CD4-positive, alpha-beta T cell treated with Interleukin-15 for 4 hours (primary cell): ENCODE data around the gene HHIP.

Source experiments
- DNase-seq: peaks from one replicate; pipeline ENCODE4 v3.0.0-alpha.2; 2020; ENCODE audit warnings: low spot score

Gene HHIP

DNA sequence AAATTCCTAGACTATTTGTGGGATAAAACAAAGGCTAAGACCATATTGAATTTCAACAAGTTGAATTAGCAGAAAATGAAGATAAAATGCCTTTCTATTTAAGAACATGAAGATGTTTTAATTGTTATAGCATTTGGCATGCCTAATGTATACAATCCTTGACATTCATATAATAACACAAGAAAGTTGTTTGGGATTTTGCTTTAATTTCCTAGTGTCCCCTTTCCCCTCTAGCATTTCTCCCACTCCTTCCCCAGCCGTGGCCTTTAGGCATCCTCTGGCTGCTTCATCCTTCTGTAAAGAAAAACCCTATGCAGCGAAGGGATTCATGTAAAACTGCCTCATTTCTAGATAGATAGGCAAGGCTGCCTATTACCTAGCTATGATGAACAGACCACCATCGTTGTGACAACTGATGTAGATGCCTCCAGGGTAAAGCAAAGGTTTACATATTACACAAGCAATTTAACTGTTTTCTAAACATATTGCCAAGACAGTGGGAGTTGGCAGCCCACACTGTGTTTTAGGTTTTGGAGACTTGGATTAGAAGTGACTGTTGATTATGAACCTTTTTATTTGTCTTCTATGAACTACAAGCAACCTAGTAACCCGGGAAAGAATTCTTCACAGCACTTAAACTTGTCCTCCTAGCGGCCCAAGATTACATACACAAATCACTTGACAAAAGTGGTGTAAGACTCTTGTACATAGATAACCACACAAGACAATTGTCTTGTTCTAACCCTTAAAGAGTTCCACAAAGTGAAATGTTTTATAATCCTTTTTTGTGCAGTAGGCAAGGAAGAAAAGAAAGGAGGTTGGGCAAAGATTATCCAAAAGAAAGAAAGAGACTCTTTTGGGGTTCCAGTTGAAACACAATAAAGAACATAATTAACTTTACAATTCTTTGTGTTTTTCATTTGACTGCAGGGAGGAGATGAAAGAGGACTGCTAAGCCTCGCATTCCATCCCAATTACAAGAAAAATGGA is 59.9 kb downstream of the HHIP start:
- no peak for DNase-seq

DNA sequence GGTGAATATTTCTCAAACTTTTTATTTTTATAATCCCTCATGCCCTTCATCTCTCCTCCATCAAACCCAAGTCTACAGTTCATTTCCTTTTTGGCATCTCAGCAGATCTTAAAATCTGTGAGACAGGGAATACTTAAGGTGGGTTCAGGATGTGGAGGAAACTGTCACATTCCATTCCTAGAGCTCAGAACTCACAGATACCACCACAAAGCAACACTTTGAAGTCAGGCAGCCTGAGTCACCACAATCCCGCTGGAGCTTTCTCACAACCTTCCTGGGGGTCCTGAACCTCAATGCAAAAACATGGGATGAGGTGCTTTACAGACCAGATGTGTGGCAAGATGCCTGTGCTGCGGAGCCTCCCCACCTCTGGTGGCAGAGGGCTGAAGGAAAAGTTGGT is 63.2 kb downstream of the HHIP start:
- no peak for DNase-seq

DNA sequence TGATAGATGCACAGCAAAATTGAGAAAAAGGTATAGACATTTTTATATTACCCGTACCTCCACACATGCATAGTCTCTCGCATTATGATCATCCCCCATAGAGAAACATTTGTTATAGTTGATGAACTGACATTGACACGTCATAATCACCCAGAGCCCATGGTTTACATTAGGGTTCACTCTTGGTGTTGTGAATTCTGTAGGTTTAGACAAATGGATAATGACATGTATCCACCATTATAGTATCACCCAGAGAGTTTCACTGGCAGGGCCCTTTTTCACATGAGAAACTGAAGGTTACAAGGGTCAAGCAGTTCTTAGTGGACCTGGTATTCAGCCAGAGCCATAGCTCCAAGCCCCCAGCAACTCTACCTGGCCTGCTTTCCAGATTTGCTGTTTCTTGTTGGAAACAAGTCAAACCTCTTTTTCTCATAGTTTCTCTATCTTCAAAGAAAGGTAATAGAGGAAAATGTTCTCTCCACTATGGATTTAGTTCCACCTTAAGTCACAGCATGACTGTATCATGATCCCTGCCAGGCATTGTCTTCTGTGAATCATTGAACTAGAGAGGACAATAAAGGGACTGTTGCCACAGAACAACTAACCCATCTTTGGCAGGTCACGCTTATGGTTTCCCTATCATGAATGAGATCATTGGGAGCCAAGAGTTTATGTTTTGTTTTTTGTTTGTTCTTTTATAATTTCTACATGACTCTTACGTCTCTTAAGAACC is 64.0 kb downstream of the HHIP start:
- no peak for DNase-seq

DNA sequence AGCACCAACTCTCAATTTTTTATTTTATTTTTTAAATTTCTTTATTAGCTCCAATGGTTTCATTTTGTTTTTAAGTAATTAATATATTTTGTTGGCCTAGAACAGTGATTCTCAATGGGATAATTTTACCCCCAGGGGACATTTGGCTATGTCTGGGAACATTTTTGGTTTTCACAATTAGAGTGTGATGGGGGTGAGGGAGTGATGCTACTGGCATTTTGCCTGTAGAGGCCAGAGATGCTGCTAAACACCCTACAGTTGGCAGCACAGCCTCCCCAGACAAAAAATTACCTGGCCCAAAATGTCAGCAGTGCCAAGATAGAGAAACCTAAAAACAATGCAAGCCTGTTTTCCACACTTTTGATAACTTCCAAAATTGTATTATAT is 64.6 kb downstream of the HHIP start:
- DNase-seq: no peak

DNA sequence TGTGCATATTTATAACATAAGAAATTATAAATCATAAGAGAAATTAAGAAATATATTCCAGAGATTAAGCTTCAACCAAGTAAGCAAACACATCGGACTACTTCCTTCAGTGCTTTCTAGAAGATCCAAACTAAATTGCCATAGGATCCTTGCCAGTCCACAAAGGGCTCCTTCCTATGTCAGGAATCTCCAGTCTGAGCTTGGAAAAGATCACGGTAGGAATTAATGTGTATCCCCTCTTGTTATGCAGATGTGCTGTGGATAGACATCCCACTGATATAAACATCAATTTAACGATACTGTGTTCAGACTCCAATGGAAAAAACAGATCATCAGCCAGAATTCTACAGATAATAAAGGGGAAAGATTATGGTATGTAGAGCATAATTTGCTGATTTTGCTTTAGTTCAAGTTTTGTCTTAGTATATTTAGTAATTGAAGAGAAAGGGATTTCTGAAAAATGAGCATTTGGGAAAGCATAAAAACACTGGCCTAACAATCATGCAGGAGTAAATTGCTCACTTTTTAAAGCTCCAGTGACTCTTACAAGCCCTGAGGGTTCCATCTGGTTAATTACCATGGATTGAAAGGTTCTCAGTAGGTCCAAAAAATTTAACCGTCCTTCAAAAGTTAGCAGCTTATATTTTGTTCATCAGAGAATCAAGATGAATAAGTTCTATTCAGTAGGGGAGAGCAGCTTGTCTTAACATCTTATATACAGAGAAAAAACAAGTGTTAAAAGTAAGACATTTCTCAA is 65.9 kb downstream of the HHIP start:
- DNase-seq: no peak

DNA sequence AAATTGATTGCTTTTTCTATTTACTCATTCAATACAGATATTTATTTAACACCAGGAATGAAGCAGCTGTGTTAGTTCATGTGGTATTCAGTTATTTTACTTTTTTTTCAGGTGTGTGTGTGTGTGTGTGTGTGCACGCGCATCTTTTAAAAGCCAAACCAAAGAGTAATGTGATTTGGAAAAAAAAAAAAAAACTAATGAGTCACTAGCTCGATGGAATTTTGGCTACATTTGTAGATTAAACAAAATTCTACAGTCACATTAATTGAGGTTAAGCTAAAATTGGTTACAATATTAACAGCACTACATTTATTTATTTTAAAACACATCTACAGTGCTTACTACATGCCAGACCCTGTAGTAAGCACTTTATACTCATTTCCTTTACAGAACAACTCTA is 66.8 kb downstream of the HHIP start:
- DNase-seq: no peak

DNA sequence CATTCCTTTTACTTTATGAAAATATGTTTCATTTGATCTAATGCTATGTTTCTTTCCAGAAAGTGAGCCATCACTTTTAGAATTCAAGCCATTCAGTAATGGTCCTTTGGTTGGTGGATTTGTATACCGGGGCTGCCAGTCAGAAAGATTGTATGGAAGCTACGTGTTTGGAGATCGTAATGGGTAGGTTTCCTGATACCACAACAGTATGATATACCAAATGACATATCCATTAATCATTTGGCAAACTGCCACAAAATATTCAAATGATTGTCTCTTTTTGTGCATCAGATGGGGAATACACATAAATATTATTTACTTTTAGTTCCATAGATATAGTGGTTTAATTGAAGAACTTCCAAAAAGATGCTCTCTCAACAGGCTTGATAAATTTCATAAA is 68.2 kb downstream of the HHIP start:
- no peak for DNase-seq

DNA sequence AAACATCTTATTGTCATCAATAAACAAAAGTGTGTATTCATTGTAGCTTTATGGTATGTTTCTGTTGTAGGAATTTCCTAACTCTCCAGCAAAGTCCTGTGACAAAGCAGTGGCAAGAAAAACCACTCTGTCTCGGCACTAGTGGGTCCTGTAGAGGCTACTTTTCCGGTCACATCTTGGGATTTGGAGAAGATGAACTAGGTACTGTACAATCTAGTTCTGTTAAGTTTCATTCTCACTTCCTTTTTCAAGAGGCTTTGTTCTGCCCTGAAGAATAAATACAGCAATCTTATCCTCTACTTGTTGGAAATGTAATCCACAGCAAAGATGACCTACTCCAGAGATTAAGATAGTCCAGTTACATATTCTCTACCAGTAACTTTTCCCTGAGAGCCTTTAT is 69.3 kb downstream of the HHIP start:
- no peak for DNase-seq

DNA sequence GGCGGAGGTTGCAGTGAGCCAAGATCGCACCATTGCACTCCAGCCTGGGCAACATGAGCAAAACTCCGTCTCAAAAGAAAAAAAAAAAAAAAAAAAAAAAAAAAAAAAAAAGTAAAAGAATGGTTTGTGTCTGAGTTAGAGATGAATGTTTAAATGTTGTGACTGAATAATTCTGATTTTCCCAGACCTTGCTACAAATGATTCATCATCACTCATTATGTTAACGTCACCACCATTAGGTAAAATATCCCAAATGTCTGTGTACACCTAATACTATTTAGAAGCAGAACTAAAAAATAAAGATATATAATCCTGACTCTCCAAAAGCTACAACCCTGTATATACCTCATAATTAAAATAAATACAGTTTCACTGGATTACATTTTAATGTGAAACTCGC is 70.8 kb downstream of the HHIP start:
- DNase-seq: no peak

DNA sequence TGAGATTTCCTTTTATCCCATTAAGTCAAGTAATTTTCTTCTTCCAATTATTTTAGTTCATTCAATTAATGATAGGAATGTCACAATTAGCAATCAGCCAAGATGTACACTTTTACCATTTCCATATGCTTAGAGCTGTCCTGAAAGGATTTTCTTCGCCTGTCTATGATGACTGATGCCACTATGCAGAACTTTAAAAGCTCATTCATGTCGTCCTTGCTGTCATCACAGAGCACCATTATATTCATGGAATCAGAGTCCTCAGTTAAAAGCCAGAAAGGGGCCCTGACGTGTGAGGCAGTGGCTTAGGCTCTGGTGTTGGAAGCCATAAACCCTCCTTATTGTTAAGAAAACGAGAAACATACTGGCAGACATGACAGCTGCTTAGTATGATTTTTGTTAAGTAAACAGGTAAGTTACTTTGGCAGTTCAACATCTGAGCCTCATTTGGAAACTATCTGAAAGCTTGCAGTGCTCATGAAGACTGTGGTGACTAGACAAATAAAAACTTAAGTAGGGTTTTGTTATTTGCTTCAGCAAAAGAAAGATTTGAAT is 73.1 kb downstream of the HHIP start:
- DNase-seq: no peak

DNA sequence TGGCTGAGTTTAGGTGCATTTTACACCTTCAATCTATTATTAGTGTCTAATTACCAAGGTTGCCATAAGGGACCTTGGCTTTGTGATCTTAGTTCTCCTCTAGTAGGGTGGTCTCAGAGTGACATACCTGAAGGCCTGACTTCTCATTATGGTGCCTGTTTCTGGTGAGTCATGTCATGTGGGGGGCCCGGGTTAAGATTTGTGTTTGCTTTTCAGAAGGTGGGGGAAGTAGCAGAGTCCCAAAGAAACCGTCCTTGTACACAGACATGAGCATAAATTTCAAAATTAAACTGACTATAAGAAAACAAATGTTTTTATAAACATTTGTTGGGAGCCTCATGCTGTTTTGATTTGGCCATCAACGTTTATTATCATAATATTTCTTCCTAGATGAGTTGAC is 74.5 kb downstream of the HHIP start:
- DNase-seq: no peak

DNA sequence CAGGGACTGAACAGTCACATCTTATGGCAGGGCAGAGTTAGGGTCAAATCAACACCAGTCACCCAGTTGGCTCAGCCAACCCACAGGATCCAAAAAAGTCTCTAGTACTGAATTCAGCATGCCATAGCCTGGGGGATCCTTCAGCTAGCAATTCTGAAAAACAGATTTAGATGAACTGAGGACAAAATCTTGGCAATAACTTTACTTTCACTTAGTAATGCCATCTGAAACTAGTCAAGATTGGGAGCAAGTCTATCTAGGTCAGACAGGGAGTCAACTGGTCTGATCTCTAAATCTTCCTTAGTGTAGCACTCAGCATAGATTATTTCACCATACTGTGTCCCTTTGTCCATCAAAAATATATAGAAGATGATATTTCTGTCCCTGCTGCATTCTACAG is 76.0 kb downstream of the HHIP start:
- no peak for DNase-seq

DNA sequence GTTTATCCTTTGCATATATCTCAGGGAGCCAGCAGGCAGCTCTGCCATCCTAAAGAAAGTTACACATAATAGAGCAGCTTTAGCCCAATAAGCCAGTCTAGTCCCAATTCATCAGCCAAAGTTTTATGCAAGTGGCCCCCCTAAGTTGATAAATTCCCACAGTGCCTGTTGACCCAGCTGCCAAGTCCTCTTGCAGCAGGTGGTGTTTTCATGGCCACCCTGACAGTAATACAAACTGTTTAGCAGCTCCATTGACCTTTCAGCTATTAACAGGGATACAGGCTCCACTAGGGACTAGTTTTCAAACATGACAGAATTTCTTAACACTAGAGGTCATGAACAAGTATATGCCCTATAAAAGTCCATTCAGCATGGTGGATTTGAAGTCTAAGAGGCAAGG is 77.5 kb downstream of the HHIP start:
- DNase-seq: no peak

DNA sequence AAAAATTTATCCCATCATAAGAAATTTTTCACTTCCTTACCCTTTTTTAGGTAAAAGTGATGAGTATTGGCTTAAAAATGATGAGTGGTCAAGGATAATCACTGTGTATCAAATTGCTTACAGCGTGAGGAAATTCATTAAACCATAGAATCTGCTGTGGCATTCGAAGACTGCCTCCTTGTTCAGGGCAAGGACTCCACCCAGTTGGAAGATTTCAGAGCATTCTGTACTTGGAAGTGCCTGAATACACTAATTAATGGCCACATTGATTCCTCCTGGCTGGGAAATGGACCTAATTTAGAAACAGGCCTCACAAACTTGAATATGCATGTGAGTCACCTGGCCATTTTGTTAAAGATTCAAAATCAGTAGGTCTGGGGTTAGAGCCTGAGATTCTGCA is 83.2 kb downstream of the HHIP start:
- DNase-seq: no peak

DNA sequence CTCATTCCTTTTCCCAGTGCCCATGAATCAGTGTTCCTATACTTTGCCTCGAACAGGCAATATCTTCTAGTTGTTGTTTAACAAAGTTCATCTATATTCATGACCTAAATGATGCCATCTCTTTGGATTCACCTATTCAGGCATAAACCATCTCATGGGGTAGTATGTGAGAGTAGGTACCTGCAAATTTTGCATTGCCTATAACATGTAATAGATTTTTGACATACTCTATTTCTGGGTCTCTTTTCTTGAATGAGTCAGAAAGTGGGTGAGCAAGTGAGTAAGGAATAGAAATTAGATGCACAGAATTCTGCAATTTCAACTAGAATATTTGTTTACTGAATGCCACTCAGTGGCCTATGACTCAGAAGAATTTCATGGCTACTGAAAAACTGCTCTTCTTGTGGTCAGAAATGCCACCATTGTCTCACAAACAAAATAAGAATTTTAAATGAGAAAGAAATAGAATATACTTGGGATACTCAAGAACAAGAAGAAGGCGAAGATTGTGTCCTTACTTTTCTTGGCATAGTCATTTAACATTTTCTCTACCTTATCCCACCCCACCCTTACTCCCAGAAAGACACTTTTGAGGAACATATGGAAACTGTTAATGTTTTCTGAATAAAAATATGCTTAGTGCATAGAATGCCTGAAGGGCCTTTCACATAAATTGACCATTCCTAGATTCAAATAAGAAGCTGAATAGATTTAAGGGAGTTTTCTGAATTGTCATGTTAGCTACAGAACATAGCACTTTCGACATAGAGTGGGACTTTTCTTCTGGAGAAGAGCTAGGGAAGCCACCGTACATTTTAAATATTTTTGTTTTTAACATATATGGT is 86.8 kb downstream of the HHIP start:
- no peak for DNase-seq

DNA sequence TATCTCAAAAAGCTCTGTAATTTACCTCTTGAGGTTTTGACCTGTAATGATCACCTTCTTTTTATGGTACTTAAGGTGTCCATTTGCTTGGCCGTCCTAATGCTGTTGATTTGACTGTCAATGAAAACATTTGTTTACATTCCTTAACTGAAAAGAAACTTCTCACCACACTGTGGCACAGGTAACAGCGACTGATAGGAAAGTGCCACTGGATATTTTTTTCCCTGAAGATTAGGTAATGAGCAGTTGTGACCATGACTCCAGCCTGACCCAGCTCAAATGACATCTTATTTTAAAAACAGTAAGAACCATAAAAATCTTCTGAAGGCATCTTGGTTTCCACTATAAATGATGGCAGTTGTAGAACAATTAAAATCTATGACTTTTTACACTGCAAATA is 87.6 kb downstream of the HHIP start:
- no peak for DNase-seq

DNA sequence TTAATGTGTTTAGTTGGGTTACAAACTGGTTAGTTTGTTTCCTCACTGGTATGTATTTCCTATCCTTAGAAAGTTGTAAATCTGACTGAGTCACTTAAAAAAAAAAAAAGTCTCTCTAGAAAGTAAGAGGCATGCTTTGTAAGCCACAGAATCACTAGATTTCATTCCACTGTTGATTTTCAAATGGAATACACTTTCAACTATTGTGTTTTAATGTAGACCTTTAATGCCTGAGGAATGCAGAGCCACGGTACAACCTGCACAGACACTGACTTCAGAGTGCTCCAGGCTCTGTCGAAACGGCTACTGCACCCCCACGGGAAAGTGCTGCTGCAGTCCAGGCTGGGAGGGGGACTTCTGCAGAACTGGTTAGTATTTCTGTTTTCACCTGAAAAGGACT is 88.6 kb downstream of the HHIP start:
- no peak for DNase-seq

DNA sequence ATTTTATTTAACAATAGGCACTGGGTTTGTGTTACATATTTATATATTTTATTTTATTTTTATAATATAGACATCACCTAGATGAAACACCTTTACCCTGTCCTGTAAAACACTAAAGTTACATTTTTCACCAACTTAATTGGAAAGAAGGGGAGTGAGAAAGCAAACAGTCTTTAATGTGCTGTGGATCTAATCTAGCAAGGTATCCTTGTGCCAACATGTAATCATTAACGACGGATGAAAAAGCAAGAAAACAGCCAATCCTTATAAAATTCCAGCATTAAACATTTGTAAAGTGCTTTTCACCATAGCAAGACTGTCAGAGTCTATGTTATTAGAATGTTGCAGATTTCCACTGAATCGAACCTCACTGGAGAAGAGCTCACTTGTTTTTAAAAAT is 92.7 kb downstream of the HHIP start:
- no peak for DNase-seq

DNA sequence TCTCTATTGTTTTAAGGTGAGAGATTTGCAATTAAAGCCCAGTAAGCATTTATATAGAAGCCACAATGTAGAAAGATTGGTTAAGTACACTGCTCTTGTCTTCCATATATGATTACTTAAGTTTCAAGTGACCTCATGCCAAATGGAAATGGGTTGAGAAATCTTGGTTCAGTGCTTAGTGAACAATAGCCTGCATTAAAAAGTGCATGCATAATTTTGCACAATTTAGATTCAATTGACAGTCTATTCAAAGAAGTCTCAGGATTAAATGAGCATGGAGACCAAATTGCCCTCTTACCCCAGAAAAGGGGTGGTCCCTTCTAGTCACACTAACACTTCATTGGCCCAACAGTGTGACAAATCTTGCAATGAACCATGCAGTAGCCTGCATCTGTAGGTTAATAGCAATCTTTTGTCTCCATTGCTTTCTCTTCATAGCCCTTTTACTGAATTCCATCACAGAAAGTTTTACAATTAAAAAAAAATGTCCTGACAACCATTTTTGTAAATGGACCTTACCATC is 93.6 kb downstream of the HHIP start:
- DNase-seq: no peak

DNA sequence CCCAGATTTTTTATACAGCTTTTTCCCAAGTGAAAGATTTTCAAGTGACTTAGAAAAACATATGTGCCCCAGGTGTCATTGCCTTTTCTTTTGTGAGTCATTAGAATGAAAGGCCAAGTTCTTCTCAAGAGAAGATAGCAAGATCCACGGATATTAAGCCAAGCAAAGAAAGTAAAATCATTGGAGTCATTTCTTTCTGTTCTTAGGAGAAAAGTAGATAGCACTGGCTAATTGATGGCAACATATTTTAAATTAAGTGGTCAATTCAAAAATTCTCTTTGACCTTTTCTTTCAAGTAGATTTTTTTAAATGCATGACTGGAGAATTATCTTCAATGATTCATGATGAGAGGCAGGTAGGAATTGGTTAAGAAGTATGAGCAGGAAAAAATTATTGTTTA is 94.4 kb downstream of the HHIP start:
- no peak for DNase-seq
